Progenitor cell of endocrine pancreas (in vitro differentiated cells): Measurements from ENCODE around the gene ADK. TPM values are rescaled to one million over a fixed set of nuclear protein-coding genes. Genes with fewer than 3 reads are reported as not detected.
"Not testable (repeated sequence)": the region's sequence is repeated elsewhere in the genome, so short reads cannot be mapped to it uniquely, and the experiment has no call there.

Experiments used
- DNase-seq: peaks from one replicate; pipeline ENCODE4 v3.0.0; 2021; ENCODE audit warnings: low spot score; ENCODE audit not compliant: unreplicated experiment
- H3K27ac Mint-ChIP-seq: 2 replicates; pipeline ENCODE4 v1.8.0; 2021; ENCODE audit warnings: mild to moderate bottlenecking, moderate library complexity, mixed read lengths
- H3K27me3 Mint-ChIP-seq: 2 replicates; pipeline ENCODE4 v1.8.0; 2021; ENCODE audit warnings: mixed read lengths
- H3K36me3 Mint-ChIP-seq: 2 replicates; pipeline ENCODE4 v1.8.0; 2022; ENCODE audit warnings: mixed read lengths; ENCODE audit not compliant: insufficient read depth
- H3K4me1 Mint-ChIP-seq: 2 replicates; pipeline ENCODE4 v1.8.0; 2021; ENCODE audit warnings: low read depth, mixed read lengths
- H3K4me3 Mint-ChIP-seq: 2 replicates; pipeline ENCODE4 v1.8.0; 2021; ENCODE audit warnings: low read depth, mild to moderate bottlenecking, moderate library complexity, mixed read lengths
- H3K9me3 Mint-ChIP-seq: 2 replicates; pipeline ENCODE4 v1.8.0; 2021; ENCODE audit warnings: low read depth, mixed read lengths
- total RNA-seq: library from RNA; stranded (reverse); gene quantifications from 2 replicates; pipeline ENCODE4 v1.2.1, GENCODE V29; 2021
- TF ChIP-seq, protein P1 (sequence below): fragments of 200-600 bp; sonication (generic); IDR thresholded peaks from one replicate; pipeline ENCODE4 v1.5.0; 2021; ENCODE audit warnings: antibody characterized with exemption, mild to moderate bottlenecking; ENCODE audit not compliant: unreplicated experiment

The ADK gene
- total RNA-seq, 1 donor from 2014 or later, result 20.7 TPM

DNA sequence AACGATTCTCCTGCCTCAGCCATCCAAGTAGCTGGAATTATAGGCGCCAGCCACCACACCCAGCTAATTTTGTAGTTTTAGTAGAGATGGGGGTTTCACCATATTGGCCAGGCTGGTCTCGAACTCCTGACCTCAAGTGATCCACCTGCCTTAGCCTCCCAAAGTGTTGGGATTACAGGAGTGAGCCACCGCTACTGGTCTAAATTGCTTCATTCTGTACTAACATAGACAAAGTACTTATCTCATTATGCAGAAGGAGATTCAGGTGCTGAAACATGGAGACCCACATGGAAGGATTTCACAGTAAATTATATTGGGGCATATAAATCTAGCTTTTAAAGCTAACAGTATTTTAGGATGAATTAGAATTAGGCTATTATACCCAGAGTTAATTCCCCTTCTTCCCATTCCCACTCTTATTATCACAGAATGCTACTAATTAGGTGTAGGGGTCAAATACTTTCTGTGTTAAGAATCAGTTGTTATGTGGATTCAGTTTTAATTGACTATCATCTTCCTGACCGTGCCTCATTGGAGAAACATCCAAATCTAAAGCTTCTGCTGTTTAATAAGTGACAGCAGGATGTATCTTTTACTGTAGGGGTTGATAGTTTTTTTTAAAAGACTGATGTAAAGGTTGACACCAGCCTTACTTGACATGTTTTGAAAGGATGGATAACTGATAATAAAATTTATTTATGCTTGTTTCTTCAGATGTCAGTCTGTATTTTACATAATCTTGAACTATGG lies 27.2 kb downstream of the ADK start:
- DNase-seq, result no peak
- H3K4me3 Mint-ChIP-seq, result peak overlapping the region; percentile 24
- TF ChIP-seq, protein P1, sequence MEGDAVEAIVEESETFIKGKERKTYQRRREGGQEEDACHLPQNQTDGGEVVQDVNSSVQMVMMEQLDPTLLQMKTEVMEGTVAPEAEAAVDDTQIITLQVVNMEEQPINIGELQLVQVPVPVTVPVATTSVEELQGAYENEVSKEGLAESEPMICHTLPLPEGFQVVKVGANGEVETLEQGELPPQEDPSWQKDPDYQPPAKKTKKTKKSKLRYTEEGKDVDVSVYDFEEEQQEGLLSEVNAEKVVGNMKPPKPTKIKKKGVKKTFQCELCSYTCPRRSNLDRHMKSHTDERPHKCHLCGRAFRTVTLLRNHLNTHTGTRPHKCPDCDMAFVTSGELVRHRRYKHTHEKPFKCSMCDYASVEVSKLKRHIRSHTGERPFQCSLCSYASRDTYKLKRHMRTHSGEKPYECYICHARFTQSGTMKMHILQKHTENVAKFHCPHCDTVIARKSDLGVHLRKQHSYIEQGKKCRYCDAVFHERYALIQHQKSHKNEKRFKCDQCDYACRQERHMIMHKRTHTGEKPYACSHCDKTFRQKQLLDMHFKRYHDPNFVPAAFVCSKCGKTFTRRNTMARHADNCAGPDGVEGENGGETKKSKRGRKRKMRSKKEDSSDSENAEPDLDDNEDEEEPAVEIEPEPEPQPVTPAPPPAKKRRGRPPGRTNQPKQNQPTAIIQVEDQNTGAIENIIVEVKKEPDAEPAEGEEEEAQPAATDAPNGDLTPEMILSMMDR, result no peak
- no peaks in the 10 kb centered on the region for H3K9me3 Mint-ChIP-seq
- no peak overlapping the region for H3K27ac Mint-ChIP-seq
- H3K36me3 Mint-ChIP-seq, result no peaks in the 10 kb centered on the region
- peaks cover 10% of the 10 kb centered on the region for H3K4me1 Mint-ChIP-seq
- H3K27me3 Mint-ChIP-seq, result no peaks in the 10 kb centered on the region

DNA sequence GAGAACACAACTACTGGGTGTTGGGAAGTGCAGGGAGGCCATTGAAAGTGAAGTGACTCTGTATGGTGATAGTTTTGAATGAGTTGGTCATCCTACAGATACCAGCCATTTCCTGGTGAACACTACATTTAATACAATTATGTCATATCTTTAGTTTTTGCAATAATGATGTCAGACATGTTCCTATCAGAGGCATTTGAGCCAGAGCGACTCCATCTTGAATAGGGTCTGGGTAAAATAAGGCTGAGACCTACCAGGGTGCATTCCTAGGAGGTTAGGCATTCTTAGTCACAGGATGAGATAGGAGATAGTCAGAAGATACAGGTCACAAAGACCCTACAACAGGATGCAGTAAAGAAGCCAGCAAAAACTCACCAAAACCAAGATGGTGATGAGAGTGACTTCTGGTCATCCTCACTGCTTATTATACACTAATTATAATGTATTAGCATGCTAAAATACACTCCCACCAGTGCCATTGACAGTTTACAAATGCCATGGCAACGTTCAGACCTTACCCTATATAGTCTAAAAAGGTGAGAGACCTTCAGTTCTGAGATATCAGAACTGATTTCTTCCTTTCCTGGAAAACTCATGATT lies 28.2 kb downstream of the ADK start:
- H3K27ac Mint-ChIP-seq, result no peak overlapping the region
- H3K36me3 Mint-ChIP-seq, result no peaks in the 10 kb centered on the region
- no peak for DNase-seq
- TF ChIP-seq, protein P1, result no peak
- H3K27me3 Mint-ChIP-seq, result no peaks in the 10 kb centered on the region
- peaks cover 10% of the 10 kb centered on the region for H3K4me1 Mint-ChIP-seq
- no peak overlapping the region for H3K4me3 Mint-ChIP-seq
- no peaks in the 10 kb centered on the region for H3K9me3 Mint-ChIP-seq

DNA sequence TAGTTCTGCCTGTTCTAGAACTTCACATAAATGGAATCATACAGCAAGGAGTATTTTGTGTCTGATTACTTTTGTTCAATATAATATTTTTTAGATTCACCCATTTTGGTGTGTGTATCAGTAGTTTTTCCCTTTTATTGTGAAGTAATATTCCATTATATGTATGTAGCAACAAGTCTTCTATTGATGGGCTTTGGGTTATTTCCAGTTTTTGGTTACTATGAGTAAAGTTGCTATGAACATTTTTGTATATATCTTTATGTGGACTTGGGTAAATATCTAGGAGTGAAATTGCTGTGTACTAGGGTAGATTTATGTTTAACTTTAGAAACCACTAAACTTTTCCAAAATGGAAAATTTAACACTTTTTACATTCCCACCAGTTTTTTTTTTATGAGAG lies 35.7 kb downstream of the ADK start:
- no peaks in the 10 kb centered on the region for H3K36me3 Mint-ChIP-seq
- no peak overlapping the region for H3K27ac Mint-ChIP-seq
- no peaks in the 10 kb centered on the region for H3K4me1 Mint-ChIP-seq

DNA sequence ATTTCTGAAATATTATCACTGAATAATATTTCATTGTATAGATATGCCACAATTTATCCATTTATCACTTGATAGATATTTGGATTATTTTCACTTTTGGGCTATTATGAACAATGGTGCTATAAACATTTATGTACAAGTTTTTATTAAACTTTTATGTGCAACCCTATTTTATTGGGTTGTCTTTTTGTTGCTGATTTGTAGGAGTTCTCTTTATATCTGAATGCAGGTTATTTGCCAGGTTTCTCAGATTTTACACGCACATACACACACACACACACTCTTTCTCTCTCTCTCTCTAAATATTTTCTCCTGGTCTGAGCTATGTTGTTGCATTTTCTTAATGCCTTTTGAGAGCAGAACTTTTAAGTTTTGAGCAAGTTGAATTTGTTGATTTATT lies 36.2 kb downstream of the ADK start:
- Mint-ChIP-seq H3K27ac (no peak overlapping the region), H3K9me3 (no peaks in the 10 kb centered on the region), H3K4me3 (no peak overlapping the region), H3K27me3 (no peaks in the 10 kb centered on the region), H3K36me3 (no peaks in the 10 kb centered on the region), H3K4me1 (no peaks in the 10 kb centered on the region)
- TF ChIP-seq, protein P1, result no peak
- DNase-seq, result no peak

More for the DNA sequence above, 35.7 kb downstream of the ADK start:
- Mint-ChIP-seq H3K4me3 (no peak overlapping the region), H3K27me3 (no peaks in the 10 kb centered on the region), H3K9me3 (no peaks in the 10 kb centered on the region)
- DNase-seq, result no peak
- TF ChIP-seq, protein P1, result no peak

DNA sequence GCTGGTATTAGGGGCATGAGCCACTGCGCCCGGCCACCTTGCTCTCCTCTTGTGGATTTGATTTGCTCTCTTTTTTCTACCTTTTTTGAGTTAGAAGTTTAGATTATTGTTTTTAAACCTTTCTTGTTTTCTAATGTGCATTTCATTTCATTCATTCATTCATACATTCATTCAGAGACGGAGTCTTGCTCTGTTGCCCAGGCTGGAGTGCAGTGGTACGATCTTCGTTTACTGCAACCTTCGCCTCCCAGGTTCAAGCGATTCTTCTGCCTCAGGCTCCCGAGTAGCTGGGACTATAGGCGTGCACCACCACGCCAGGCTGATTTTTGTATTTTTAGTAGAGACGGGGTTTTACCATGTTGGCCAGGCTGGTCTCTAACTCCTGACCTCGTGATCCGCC lies 37.6 kb downstream of the ADK start:
- H3K27me3 Mint-ChIP-seq, H3K4me3 Mint-ChIP-seq, DNase-seq, H3K36me3 Mint-ChIP-seq, H3K4me1 Mint-ChIP-seq, H3K9me3 Mint-ChIP-seq: not testable (repeated sequence)
- peak overlapping the region; percentile 46 for H3K27ac Mint-ChIP-seq

DNA sequence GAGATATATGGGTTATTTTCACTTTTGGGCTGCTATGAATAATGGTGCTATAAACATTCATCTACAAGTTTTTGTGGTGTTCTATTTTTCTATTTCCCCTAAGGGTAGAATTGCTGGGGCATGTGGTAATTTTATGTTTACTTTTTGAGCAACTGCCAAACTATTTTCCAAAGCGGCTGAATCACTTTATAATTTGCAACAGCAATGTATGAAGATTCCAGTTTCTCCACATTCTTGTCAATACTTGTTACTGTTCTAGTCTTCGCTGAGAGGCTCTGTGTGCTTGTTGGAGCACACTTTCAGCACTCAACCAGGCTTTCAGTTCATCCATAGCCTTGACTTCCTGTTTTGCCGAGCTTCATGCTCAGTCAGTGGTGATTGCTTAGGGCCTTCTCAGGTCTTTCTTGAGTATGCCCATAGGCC lies 39.0 kb downstream of the ADK start:
- Mint-ChIP-seq H3K27ac (no peak overlapping the region), H3K4me1 (no peaks in the 10 kb centered on the region), H3K9me3 (no peaks in the 10 kb centered on the region), H3K36me3 (no peaks in the 10 kb centered on the region), H3K27me3 (no peaks in the 10 kb centered on the region), H3K4me3 (no peak overlapping the region)
- DNase-seq, result no peak
- TF ChIP-seq, protein P1, result no peak
